T-helper 1 cell treated with Interleukin-12 subunit alpha and Interleukin-12 subunit beta and Interleukin-4 antibody, amounts not matched to agents 30 μg/mL and 1 μg/mL, for 36 hours (primary cell): Measurements from ENCODE around the gene MREG.
"Not testable (repeated sequence)": the region's sequence is repeated elsewhere in the genome, so short reads cannot be mapped to it uniquely, and the experiment has no call there.

Source experiments
- H3K27ac Mint-ChIP-seq: one replicate; pipeline ENCODE4 v1.8.0; 2021; ENCODE audit warnings: mild to moderate bottlenecking, mixed read lengths
- H3K27me3 Mint-ChIP-seq: one replicate; pipeline ENCODE4 v1.8.0; 2021; ENCODE audit warnings: low read depth, mixed read lengths
- H3K36me3 Mint-ChIP-seq: one replicate; pipeline ENCODE4 v1.8.0; 2021; ENCODE audit warnings: low read depth, mixed read lengths
- H3K4me1 Mint-ChIP-seq: one replicate; pipeline ENCODE4 v1.8.0; 2021; ENCODE audit warnings: low read depth, mixed read lengths
- H3K4me3 Mint-ChIP-seq: one replicate; pipeline ENCODE4 v1.8.0; 2021; ENCODE audit warnings: mild to moderate bottlenecking, moderate library complexity, mixed read lengths
- H3K9me3 Mint-ChIP-seq: one replicate; pipeline ENCODE4 v1.8.0; 2021; ENCODE audit warnings: mixed read lengths

Gene MREG

GRCh38 chr2:216012133-216012829 is 1.1 kb downstream of the MREG start:
- Mint-ChIP-seq H3K36me3 (peaks cover 2% of the 10 kb centered on the region), H3K27me3 (peaks cover 6% of the 10 kb centered on the region), H3K4me3 (peak overlapping the region; percentile 86), H3K27ac (peak overlapping the region; percentile 45), H3K4me1 (peaks cover 35% of the 10 kb centered on the region), H3K9me3 (no peaks in the 10 kb centered on the region)

GRCh38 chr2:216009215-216009614 is 4.1 kb downstream of the MREG start:
- not testable (repeated sequence) for H3K27me3 Mint-ChIP-seq, H3K4me3 Mint-ChIP-seq, H3K9me3 Mint-ChIP-seq, H3K36me3 Mint-ChIP-seq, H3K27ac Mint-ChIP-seq
- peaks cover 30% of the 10 kb centered on the region for H3K4me1 Mint-ChIP-seq

- H3K36me3 Mint-ChIP-seq: peaks cover 4% of the 10 kb centered on the region
- H3K4me3 Mint-ChIP-seq: no peak overlapping the region
- H3K27me3 Mint-ChIP-seq: peaks cover 6% of the 10 kb centered on the region
- no peak overlapping the region for H3K27ac Mint-ChIP-seq
- H3K9me3 Mint-ChIP-seq: no peaks in the 10 kb centered on the region
- H3K4me1 Mint-ChIP-seq: peaks cover 34% of the 10 kb centered on the region
These were observed 5.0 kb downstream of the MREG start for GRCh38 chr2:216008387-216008786.

GRCh38 chr2:216006164-216006663 is 7.1 kb downstream of the MREG start:
- peak overlapping the region; percentile 63 for H3K27ac Mint-ChIP-seq
- H3K9me3 Mint-ChIP-seq: no peaks in the 10 kb centered on the region
- H3K27me3 Mint-ChIP-seq: no peaks in the 10 kb centered on the region
- peak overlapping the region; percentile 12 for H3K4me3 Mint-ChIP-seq
- peaks cover 4% of the 10 kb centered on the region for H3K36me3 Mint-ChIP-seq
- H3K4me1 Mint-ChIP-seq: peaks cover 30% of the 10 kb centered on the region

- Mint-ChIP-seq H3K4me1 (peaks cover 30% of the 10 kb centered on the region), H3K9me3 (no peaks in the 10 kb centered on the region), H3K27ac (peak overlapping the region; percentile 65), H3K4me3 (no peak overlapping the region), H3K27me3 (no peaks in the 10 kb centered on the region), H3K36me3 (peaks cover 4% of the 10 kb centered on the region)
These were observed 8.6 kb downstream of the MREG start for GRCh38 chr2:216004697-216005283.

- no peaks in the 10 kb centered on the region for H3K27me3 Mint-ChIP-seq
- H3K9me3 Mint-ChIP-seq: no peaks in the 10 kb centered on the region
- peaks cover 30% of the 10 kb centered on the region for H3K4me1 Mint-ChIP-seq
- H3K36me3 Mint-ChIP-seq: peaks cover 4% of the 10 kb centered on the region
- peak overlapping the region; percentile 26 for H3K4me3 Mint-ChIP-seq
- peak overlapping the region; percentile 58 for H3K27ac Mint-ChIP-seq
These were observed 9.3 kb downstream of the MREG start for GRCh38 chr2:216003876-216004696.

- peak overlapping the region; percentile 54 for H3K27ac Mint-ChIP-seq
- peaks cover 6% of the 10 kb centered on the region for H3K36me3 Mint-ChIP-seq
- H3K27me3 Mint-ChIP-seq: no peaks in the 10 kb centered on the region
- H3K9me3 Mint-ChIP-seq: no peaks in the 10 kb centered on the region
- H3K4me3 Mint-ChIP-seq: peak overlapping the region; percentile 0
- H3K4me1 Mint-ChIP-seq: peaks cover 32% of the 10 kb centered on the region
These were observed 10.7 kb downstream of the MREG start for GRCh38 chr2:216002693-216003092.

GRCh38 chr2:216002101-216002678 is 11.2 kb downstream of the MREG start:
- no peaks in the 10 kb centered on the region for H3K27me3 Mint-ChIP-seq
- no peaks in the 10 kb centered on the region for H3K9me3 Mint-ChIP-seq
- H3K4me1 Mint-ChIP-seq: peaks cover 35% of the 10 kb centered on the region
- peaks cover 8% of the 10 kb centered on the region for H3K36me3 Mint-ChIP-seq
- peak overlapping the region; percentile 0 for H3K4me3 Mint-ChIP-seq
- peak overlapping the region; percentile 54 for H3K27ac Mint-ChIP-seq

GRCh38 chr2:216001216-216002100 is 11.9 kb downstream of the MREG start:
- no peaks in the 10 kb centered on the region for H3K27me3 Mint-ChIP-seq
- H3K9me3 Mint-ChIP-seq: no peaks in the 10 kb centered on the region
- no peak overlapping the region for H3K27ac Mint-ChIP-seq

GRCh38 chr2:215998636-215999035 is 14.7 kb downstream of the MREG start:
- H3K27ac Mint-ChIP-seq: no peak overlapping the region
- peaks cover 11% of the 10 kb centered on the region for H3K4me1 Mint-ChIP-seq
- H3K27me3 Mint-ChIP-seq: no peaks in the 10 kb centered on the region
- H3K9me3 Mint-ChIP-seq: no peaks in the 10 kb centered on the region
- peaks cover 13% of the 10 kb centered on the region for H3K36me3 Mint-ChIP-seq
- H3K4me3 Mint-ChIP-seq: no peak overlapping the region

More at GRCh38 chr2:216001216-216002100, 11.9 kb downstream of the MREG start:
- peaks cover 8% of the 10 kb centered on the region for H3K36me3 Mint-ChIP-seq
- peaks cover 29% of the 10 kb centered on the region for H3K4me1 Mint-ChIP-seq
- H3K4me3 Mint-ChIP-seq: no peak overlapping the region

- peaks cover 22% of the 10 kb centered on the region for H3K36me3 Mint-ChIP-seq
- peaks cover 4% of the 10 kb centered on the region for H3K4me1 Mint-ChIP-seq
- H3K27ac Mint-ChIP-seq: peak overlapping the region; percentile 70
- H3K4me3 Mint-ChIP-seq: no peak overlapping the region
- peaks cover 4% of the 10 kb centered on the region for H3K9me3 Mint-ChIP-seq
- no peaks in the 10 kb centered on the region for H3K27me3 Mint-ChIP-seq
These were observed 16.1 kb downstream of the MREG start for GRCh38 chr2:215997219-215997618.

- Mint-ChIP-seq H3K4me3 (no peak overlapping the region), H3K9me3 (peaks cover 26% of the 10 kb centered on the region), H3K27me3 (no peaks in the 10 kb centered on the region), H3K36me3 (peaks cover 40% of the 10 kb centered on the region), H3K4me1 (peaks cover 4% of the 10 kb centered on the region), H3K27ac (no peak overlapping the region)
These were observed 18.4 kb downstream of the MREG start for GRCh38 chr2:215994911-215995310.

GRCh38 chr2:215988556-215989207 is 24.7 kb downstream of the MREG start:
- H3K9me3 Mint-ChIP-seq: peaks cover 41% of the 10 kb centered on the region
- H3K36me3 Mint-ChIP-seq: peaks cover 52% of the 10 kb centered on the region
- H3K4me3 Mint-ChIP-seq, H3K27ac Mint-ChIP-seq, H3K27me3 Mint-ChIP-seq, H3K4me1 Mint-ChIP-seq: not testable (repeated sequence)
